T-helper 22 cell (primary cell): ENCODE results near the gene DENND6A.
"Not testable (repeated sequence)": the region's sequence is repeated elsewhere in the genome, so short reads cannot be mapped to it uniquely, and the experiment has no call there.

Experiments
- DNase-seq: peaks from one replicate; pipeline ENCODE4 v3.0.0-alpha.2; 2020; ENCODE audit warnings: low read depth

Gene DENND6A

GRCh38 chr3:57694146-57694545 lies 1.3 kb upstream of the DENND6A start:
- DNase-seq: no peak

DNA sequence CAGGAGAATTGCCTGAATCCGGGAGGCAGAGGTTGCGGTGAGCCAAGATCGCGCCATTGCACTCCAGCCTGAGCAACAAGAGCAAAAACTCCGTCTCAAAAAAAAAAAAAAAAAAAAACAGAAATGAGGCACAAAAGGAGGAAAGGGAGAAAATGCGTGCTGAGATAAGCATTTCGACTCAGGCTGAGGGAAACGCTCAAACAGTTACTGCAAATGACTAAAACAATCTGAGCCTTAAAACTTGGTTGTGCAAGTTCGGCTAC lies 813 bp downstream of the DENND6A start:
- not testable (repeated sequence) for DNase-seq

DNA sequence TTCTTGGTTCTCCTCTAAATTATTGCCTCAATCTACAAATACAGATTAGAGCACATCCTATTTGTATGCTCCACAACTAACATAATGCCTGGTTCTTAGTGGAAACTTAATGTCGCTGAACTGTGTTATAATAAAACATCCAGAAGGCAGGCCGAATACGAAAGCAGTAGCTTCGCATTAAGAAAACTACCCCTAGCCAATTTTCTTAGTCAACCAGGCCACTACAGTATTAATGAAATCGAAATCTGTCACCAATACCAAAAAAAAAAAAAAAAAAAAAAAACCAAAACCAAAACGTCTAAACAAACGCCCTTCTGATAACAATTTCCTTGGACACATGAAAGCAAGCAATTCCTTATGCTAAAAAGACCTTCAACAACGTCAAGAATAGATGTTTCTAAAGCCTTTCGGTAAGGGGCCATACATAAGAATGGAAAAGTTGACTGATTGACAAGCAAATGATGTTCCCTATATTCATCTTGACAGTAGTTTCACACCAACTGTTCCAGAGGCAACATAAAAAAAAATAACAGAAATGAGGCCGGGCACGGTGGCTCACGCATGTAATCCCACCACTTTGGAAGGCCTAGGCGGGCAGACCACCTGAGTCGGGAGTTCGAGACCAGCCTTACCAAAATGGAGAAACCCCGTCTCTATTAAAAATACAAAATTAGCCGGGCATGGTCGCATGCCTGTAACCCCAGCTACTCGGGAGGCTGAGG lies 1.3 kb downstream of the DENND6A start:
- no peak for DNase-seq

- no peak for DNase-seq
Observed at GRCh38 chr3:57689367-57690053, 3.4 kb downstream of the DENND6A start.

DNA sequence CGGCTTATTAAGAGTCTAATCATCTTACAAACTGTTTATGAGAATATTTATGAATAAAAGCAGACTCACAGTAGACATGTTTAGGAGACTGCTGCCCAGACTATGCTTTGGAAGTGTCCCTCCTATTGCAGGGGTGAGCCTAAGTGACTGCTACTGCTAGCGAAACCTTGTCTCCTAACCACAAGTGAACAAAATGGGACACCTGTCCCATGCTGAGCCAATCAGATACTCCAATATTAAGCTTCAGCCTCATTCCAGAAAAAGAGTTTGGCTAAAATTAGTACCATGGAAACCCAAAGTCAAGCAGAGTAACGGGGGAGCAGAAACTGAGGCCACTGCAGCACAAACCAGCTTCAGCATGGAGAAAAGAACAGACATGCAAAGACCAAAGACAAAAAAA lies 4.6 kb downstream of the DENND6A start:
- DNase-seq: no peak

GRCh38 chr3:57683286-57683685 lies 9.6 kb downstream of the DENND6A start:
- no peak for DNase-seq

GRCh38 chr3:57682284-57682683 lies 10.6 kb downstream of the DENND6A start:
- DNase-seq: no peak

DNA sequence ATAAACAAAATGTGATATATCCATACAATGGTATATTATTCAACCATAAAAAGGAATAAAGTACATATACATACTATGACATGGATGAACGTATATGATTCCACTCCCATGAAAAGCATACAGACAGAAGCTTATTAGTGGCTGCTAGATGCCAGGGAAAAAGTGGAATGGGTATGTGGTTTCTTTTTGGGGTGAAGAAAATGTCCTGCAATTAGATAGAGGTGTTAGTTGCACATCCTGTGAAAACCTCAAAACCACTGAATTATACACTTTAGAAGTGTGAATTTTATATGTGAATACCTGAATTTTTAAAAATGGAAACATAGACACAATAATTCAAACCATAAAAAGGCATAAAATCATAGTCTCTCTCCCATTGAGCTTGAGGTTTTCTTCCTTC lies 11.2 kb downstream of the DENND6A start:
- DNase-seq: no peak

- DNase-seq: no peak
Observed at GRCh38 chr3:57680046-57680445, 12.8 kb downstream of the DENND6A start.

DNA sequence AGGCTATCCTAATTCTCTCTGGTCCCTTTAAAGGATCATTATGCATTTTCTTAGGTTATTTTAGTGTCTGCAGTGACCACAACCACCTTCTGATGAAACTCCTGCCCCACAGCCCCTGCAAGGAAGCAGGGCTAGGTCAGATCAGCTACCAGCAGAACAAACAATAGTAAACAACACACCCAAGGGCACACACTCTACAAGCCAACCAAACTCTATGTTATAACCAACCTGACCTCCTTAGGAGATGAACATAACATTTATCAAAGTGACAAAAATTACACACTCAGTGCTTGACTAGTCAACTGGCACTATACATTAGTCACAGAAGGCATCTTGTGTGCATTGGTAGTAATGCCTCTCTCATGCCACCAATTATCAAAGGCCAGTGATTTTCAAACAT lies 17.3 kb downstream of the DENND6A start:
- no peak for DNase-seq

DNA sequence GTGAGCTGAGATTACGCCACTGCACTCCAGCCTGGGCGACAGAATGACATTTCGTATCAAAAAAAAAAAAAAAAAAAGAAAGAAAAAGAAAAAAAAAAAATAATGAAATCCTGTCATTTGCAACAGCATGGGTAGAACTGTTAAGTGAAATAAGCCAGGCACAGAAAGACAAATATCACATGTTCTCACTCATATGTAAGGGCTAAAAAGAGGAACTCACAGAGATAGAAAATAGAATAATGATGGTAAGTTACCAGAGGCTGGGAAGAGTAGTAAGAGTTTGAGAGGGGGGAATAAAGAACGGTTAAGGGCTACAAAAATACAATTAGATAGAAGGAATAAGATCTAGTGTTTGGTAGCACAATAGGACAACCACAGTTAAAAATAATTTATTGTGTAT lies 19.7 kb downstream of the DENND6A start:
- DNase-seq: no peak

GRCh38 chr3:57670543-57670942 lies 22.3 kb downstream of the DENND6A start:
- no peak for DNase-seq

DNA sequence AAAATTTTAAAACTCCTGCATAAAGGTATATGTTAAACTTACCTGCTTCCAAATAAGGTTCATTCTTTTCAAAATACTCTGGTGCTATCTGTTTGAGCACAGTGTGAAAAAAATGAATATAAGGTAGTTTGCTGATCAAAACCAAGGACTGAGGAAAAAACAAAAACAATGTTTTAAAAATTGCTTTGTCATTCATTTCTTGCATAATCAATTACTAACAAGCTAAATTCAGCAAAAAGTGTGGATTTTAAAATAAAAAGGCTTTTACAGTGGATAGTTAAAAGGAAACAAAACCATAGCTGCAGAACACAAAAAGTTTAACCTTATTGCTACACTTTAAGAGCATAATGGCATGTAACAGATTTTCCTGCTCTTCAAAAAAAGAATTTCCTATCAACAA lies 31.5 kb downstream of the DENND6A start:
- no peak for DNase-seq

GRCh38 chr3:57659806-57660439 lies 33.0 kb downstream of the DENND6A start:
- DNase-seq: no peak

DNA sequence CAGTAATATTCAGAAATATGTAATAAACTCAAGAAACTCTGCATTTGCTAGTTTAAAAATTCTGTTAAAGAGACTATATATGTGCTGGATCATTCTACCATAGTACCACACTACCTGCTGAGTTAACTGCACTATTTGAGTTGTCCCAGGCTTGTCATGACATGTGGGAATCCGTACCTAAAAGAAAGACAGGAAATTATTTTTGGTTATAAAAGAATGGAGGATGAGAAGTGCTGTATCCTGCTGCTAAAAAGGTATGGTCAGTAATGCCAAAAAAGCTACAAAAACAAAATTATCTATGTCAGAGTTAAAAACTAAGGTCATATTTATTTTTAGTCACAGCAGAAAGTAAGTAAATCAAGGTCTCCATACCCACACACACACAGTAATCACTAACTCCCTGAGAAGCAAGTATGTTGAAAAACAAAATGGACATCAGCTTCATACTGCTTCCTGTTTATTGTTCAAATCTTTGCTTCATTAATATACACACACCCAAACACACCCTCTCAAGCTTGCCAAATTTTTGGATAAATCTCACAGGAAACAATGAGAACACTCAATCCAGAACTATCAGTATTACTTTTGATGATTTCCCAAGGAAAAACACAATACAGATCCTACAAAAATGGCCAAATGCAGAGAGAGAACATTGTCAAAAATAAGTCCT lies 33.7 kb downstream of the DENND6A start:
- no peak for DNase-seq

DNA sequence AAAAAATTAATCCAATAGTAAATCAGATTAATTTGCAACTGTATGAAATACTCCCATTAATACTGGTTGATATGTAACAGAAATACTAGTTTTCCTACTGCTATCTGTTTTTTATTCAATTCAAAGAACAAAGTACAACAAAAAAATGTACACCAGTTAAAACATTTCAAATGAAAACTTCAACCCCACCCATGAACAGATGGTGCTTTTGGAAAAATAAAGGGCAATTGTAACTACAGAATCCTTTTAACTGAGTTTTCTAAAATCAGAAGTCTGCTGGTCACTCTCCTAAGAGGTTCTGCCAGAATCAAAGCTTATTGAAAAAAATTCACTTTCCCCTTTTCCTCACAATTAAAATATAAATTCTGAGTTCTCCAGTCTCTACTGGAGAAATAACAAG lies 34.3 kb downstream of the DENND6A start:
- DNase-seq: no peak

DNA sequence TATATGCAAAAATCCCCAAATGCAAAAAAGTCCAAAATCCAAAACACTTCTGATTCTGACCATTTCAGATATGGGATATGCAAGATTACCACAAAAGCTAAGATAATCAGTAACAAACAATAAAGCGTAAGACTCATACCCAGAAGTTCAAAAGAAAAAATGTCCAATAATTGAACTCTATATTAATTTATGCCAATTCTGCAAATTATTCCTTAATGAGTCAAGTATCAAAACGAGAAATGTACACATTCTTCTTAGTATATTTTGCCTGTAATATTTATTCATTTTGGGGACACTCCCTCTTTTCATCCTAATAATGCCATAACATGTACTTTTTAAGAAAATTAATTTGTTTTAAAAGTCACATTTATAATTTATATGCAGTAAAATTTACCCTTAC lies 37.1 kb downstream of the DENND6A start:
- DNase-seq: no peak

DNA sequence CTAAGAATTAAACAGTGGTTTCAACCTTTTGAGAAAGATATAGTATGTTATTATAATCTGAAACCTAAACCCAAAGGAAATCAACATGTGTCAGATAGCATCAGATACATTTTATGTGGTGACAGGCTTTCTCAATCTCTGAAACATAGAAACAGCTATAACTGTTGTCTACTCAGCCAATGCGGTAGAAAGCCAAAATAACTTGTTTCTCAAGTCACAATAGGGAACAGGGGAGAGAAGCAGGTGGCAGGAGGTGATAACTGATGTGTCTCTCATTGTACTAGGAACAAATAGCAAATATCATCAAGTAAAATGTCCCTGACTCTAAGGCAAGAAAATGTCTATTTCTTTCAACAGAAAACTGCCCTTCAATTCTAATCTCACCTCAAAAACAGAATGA lies 38.6 kb downstream of the DENND6A start:
- DNase-seq: no peak

- no peak for DNase-seq
Observed at GRCh38 chr3:57652203-57652602, 40.7 kb downstream of the DENND6A start.

DNA sequence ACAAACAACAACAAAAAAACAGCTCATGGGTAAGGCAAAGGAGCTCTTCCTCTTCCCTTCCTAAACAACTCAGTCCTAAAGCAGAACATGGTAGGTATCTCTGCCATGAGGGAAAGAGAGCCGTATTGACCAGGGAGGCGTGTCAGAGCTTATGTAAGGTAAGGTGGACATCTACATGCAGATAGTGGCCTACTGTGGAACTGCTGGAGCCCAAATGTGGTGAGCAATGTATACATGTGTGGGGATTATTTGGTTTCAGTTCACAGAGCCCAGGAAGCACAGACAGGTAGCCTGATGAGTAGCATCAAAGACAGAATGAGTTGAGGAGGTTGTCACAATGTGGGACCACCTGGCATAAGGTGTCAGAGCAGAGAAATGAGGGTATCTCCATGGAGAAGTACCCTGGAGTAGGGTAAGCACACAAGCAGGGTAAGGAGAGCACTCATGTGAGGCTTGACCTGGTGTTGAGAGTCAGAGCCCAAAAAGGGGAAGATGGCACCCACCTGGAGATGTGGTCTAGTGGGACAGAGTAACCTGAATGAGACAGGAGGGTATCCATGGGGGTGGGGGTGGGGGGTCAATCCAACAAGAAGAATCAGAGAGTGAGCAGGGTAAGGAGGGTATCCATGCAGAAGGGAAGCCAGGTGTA lies 45.5 kb downstream of the DENND6A start:
- DNase-seq: no peak

DNA sequence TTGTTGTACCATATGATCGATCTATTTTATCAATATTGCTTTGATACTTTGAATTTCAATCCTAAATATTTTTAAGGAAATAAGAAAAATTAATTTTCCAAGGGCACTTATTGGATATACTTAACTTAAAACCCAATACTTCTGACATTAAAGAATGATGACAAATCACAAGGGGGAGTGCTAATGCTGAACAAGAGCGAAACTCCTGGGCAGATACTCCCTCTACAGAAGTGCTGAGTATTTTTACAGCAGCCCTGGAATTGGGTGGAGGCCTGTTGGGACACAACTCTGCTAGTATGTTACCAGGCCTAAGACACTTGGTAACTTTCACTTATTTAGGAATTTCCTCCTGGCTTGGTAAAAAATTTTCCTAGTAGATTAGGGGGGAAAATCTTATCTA lies 46.2 kb downstream of the DENND6A start:
- no peak for DNase-seq

- DNase-seq: no peak
Observed at GRCh38 chr3:57644740-57645139, 48.1 kb downstream of the DENND6A start.

DNA sequence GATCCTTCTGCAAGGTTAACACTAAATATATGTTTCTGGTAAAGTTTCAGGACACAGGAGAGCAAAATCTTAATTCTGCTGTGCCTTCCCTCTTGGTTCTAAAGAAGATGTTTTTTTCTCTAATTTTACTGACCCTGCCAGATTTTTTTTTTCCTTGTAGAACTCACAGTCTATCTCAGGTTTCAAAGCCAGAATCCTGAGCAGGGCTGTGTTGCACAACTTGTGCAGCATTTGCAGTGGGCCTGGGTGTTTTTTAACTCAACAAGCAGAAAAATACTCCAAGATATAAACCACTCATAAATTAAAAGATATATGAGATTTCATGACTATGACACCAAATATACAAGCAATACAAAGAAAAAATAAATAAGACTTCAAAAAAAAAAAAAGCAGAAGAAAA lies 55.5 kb downstream of the DENND6A start:
- DNase-seq: no peak
